Gastrocnemius medialis (tissue), 4 donors: Measurements from ENCODE around the gene ERI2.

Experiments used
- CTCF ChIP-seq, 5 experiments: fragments of 450-650 bp in 3 of 5; fragments of 200-600 bp in 2 of 5; sonication (generic) in 2 of 5; IDR thresholded peaks in 4 of 5; conservative IDR thresholded peaks in 1 of 5; 1 replicate in 4 of 5; 2 replicates in 1 of 5; pipeline ENCODE4 v1.5.1; 2016 to 2019; ENCODE audit warnings: antibody characterized with exemption in 5 of 5, mild to moderate bottlenecking in 3 of 5, moderate library complexity in 3 of 5
- POLR2A ChIP-seq, 2 donors: fragments of 450-650 bp; IDR thresholded peaks; one replicate each; pipeline ENCODE4 v1.6.1; 2017; ENCODE audit warnings: antibody characterized with exemption in 2 of 2, mild to moderate bottlenecking in 2 of 2, moderate library complexity in 2 of 2

- TF ChIP-seq CTCF (IDR thresholded peaks at IDR 0.05 in 4 of 5, conservative IDR thresholded peaks at IDR 0.05 in 1 of 5): no peak
- TF ChIP-seq POLR2A (IDR thresholded peaks at IDR 0.05): no peak
These were observed 48.7 kb upstream of the ERI2 start for GRCh38 chr16:20854963-20855362.
